CD4-positive, alpha-beta memory T cell (primary cell): ENCODE results near the gene ERAL1. TPM values are rescaled to one million over a fixed set of nuclear protein-coding genes. Genes with fewer than 3 reads are reported as not detected.
"Not testable (repeated sequence)": the region's sequence is repeated elsewhere in the genome, so short reads cannot be mapped to it uniquely, and the experiment has no call there.

Experiments used
- CTCF ChIA-PET: fragments of 350-600 bp; sonication (Branson Sonifier 250); formaldehyde crosslinking; loops from one replicate; lab custom pipeline; 2021; ENCODE audit warnings: inconsistent platforms; ENCODE audit not compliant: partially characterized antibody; lab: Charles Lee
- POLR2A ChIA-PET: fragments of 350-600 bp; sonication (Branson Sonifier 250); formaldehyde crosslinking; loops from one replicate; lab custom pipeline; 2021; ENCODE audit not compliant: partially characterized antibody; lab: Charles Lee
- DNase-seq, 5 donors: peaks; one replicate each; pipeline versions ENCODE4 v3.0.0 to v3.0.0-alpha.2; 2020 to 2022; ENCODE audit warnings: mixed read lengths in 1 of 5
- H3K27ac ChIP-seq: one replicate; pipeline ENCODE4 v1.7.0; 2013; ENCODE audit warnings: low read depth, low read length
- H3K27me3 ChIP-seq: 2 replicates; pipeline ENCODE4 v1.7.0; 2013; ENCODE audit warnings: mild to moderate bottlenecking, low read length, moderate library complexity; ENCODE audit not compliant: insufficient read depth
- H3K36me3 ChIP-seq: 2 replicates; pipeline ENCODE4 v1.7.0; 2013; ENCODE audit warnings: mild to moderate bottlenecking, low read length, moderate library complexity; ENCODE audit not compliant: insufficient read depth
- H3K4me1 ChIP-seq: 2 replicates; pipeline ENCODE4 v1.7.0; 2013; ENCODE audit warnings: mild to moderate bottlenecking, low read length, moderate library complexity; ENCODE audit not compliant: insufficient read depth
- H3K4me3 ChIP-seq, 2 donors: one replicate each; pipeline ENCODE4 v1.7.0; 2013; ENCODE audit warnings: low read length in 2 of 2, mild to moderate bottlenecking in 1 of 2
- H3K9me3 ChIP-seq, 2 donors: one replicate each; pipeline ENCODE4 v1.7.0; 2013; ENCODE audit warnings: low read length in 2 of 2, control low read depth in 1 of 2; ENCODE audit not compliant: control insufficient read depth in 1 of 2
- H3K27ac Mint-ChIP-seq, 7 donors: one replicate each; pipeline ENCODE4 v1.8.0; 2020 to 2021; ENCODE audit warnings: mixed read lengths in 7 of 7, mild to moderate bottlenecking in 6 of 7, inconsistent platforms in 3 of 7, moderate library complexity in 3 of 7
- H3K27me3 Mint-ChIP-seq, 2 donors: one replicate each; pipeline ENCODE4 v1.8.0; 2020 to 2021; ENCODE audit warnings: mixed read lengths in 2 of 2
- H3K36me3 Mint-ChIP-seq, 2 donors: one replicate each; pipeline ENCODE4 v1.8.0; 2020 to 2021; ENCODE audit warnings: mixed read lengths in 2 of 2, inconsistent platforms in 1 of 2, mild to moderate bottlenecking in 1 of 2
- H3K4me1 Mint-ChIP-seq, 4 donors: one replicate each; pipeline ENCODE4 v1.8.0; 2020 to 2021; ENCODE audit warnings: mixed read lengths in 4 of 4, mild to moderate bottlenecking in 1 of 4
- H3K4me3 Mint-ChIP-seq, 8 donors: one replicate each; pipeline ENCODE4 v1.8.0; 2020 to 2021; ENCODE audit warnings: mixed read lengths in 8 of 8, mild to moderate bottlenecking in 7 of 8, moderate library complexity in 6 of 8, inconsistent platforms in 3 of 8
- H3K9me3 Mint-ChIP-seq, 8 donors: one replicate each; pipeline ENCODE4 v1.8.0; 2020 to 2021; ENCODE audit warnings: mixed read lengths in 8 of 8, mild to moderate bottlenecking in 5 of 8, inconsistent platforms in 3 of 8, moderate library complexity in 1 of 8
- intact Hi-C: fragments of 100-400 bp; cut with micrococcal nuclease; formaldehyde crosslinking; loops from one replicate; pipeline ENCODE4 v1.15.1; 2023
- polyA plus RNA-seq, 2 donors: library from polyadenylated mRNA; unstranded; fragments of 300-500 nt; fragmentation: Illumina TruSeq; gene quantifications; one replicate each; pipeline ENCODE4 v1.2.3, GENCODE V29; 2021
- total RNA-seq, 2 experiments: library from RNA; stranded (reverse); gene quantifications; one replicate each; pipeline ENCODE4 v1.2.3, GENCODE V29; 2021

ERAL1 gene
- total and polyA plus RNA-seq, 4 experiments from 2014 or later = 23.5 to 41.7 (median 32.7) TPM

GRCh38 chr17:28900986-28901726 is 46.3 kb downstream of the ERAL1 start:
- Histone ChIP-seq H3K27me3 (no peaks in the 10 kb centered on the region), H3K36me3 (peaks cover 4% of the 10 kb centered on the region), H3K9me3 (no peaks in the 10 kb centered on the region), H3K4me1 (peaks cover 43% of the 10 kb centered on the region), H3K27ac (peak overlapping the region; percentile 76), H3K4me3 (no peak overlapping the region)
- H3K27ac Mint-ChIP-seq = peak overlapping the region in 6 of 7 donors; percentile 89 to 97 (median 92)
- peaks cover 6 to 39% of the 10 kb centered on the region in 2 donors for H3K36me3 Mint-ChIP-seq
- H3K27me3 Mint-ChIP-seq = no peaks in the 10 kb centered on the region
- H3K4me1 Mint-ChIP-seq = peaks cover 34 to 62% (median 48%) of the 10 kb centered on the region in 4 donors
- H3K4me3 Mint-ChIP-seq = peak overlapping the region; percentile 83 to 97 (median 90)
- CTCF ChIA-PET = interaction anchor here (0.8 to 4.6 kb wide), 18 partner anchors 8 to 173 kb away, joined by 3 to 48 read pairs (median 8); partner anchors contain the start of genes FAM222B, NEK8, PHF12 and TLCD1
- DNase-seq = no peak
- POLR2A ChIA-PET = interaction anchor here (0.8 to 9.9 kb wide), 11 partner anchors 10 to 174 kb away, joined by 3 to 193 read pairs (median 3); partner anchors contain the start of genes FAM222B, NEK8, PHF12 and TLCD1
- H3K9me3 Mint-ChIP-seq = no peaks in the 10 kb centered on the region
- intact Hi-C loops = no loop called here

- intact Hi-C loops = no loop called here
- peak overlapping the region; percentile 89 to 97 (median 93) for H3K27ac Mint-ChIP-seq
- Histone ChIP-seq H3K9me3 (no peaks in the 10 kb centered on the region), H3K4me1 (peaks cover 38% of the 10 kb centered on the region), H3K36me3 (peaks cover 14% of the 10 kb centered on the region), H3K27ac (peak overlapping the region; percentile 76), H3K27me3 (no peaks in the 10 kb centered on the region), H3K4me3 (peak overlapping the region; percentile 77 to 95)
- H3K27me3 Mint-ChIP-seq = no peaks in the 10 kb centered on the region
- H3K9me3 Mint-ChIP-seq = no peaks in the 10 kb centered on the region
- DNase-seq = no peak
- ChIA-PET CTCF (interaction anchor here (0.6 to 4.6 kb wide), 25 partner anchors 9 to 182 kb away, joined by 3 to 48 read pairs (median 5); partner anchors contain the start of genes FAM222B, NEK8, PHF12 and RPL23A), POLR2A (interaction anchor here (0.9 to 9.9 kb wide), 19 partner anchors 10 to 190 kb away, joined by 3 to 193 read pairs (median 6); partner anchors contain the start of genes ERAL1, FAM222B, NEK8 and PHF12)
- H3K4me3 Mint-ChIP-seq = peak overlapping the region; percentile 83 to 97 (median 90)
- H3K4me1 Mint-ChIP-seq = peaks cover 32 to 53% (median 41%) of the 10 kb centered on the region in 4 donors
- peaks cover 12 to 42% of the 10 kb centered on the region in 2 donors for H3K36me3 Mint-ChIP-seq
These were observed 47.3 kb downstream of the ERAL1 start for GRCh38 chr17:28901866-28902818.

- Mint-ChIP-seq H3K27me3 (no peaks in the 10 kb centered on the region), H3K36me3 (peaks cover 21 to 45% of the 10 kb centered on the region in 2 donors), H3K4me1 (peaks cover 31 to 50% (median 37%) of the 10 kb centered on the region in 4 donors), H3K27ac (peak within 1 kb of the TSS; percentile 89 to 97 (median 93)), H3K9me3 (no peaks in the 10 kb centered on the region), H3K4me3 (peak within 1 kb of the TSS; percentile 83 to 97 (median 90))
- DNase-seq = peak; percentile 93 to 98 (median 96)
- H3K9me3 ChIP-seq = no peaks in the 10 kb centered on the region
- H3K4me1 ChIP-seq = peaks cover 35% of the 10 kb centered on the region
- peak within 1 kb of the TSS; percentile 77 to 95 for H3K4me3 ChIP-seq
- POLR2A ChIA-PET = interaction anchor here (0.5 to 9.9 kb wide), 15 partner anchors 10 to 191 kb away, joined by 3 to 193 read pairs (median 8); partner anchors contain the start of genes ERAL1, FAM222B, NEK8 and PHF12
- H3K27ac ChIP-seq = peak within 1 kb of the TSS; percentile 76
- CTCF ChIA-PET = interaction anchor here (0.5 to 4.6 kb wide), 29 partner anchors 9 to 183 kb away, joined by 3 to 48 read pairs (median 5); partner anchors contain the start of genes FAM222B, NEK8, PHF12 and RPL23A
- peaks cover 22% of the 10 kb centered on the region for H3K36me3 ChIP-seq
- intact Hi-C loops = loop anchor here (1.0 kb wide), 8 partner anchors 13 to 175 kb away; partner anchors contain the start of genes FAM222B and NEK8
- no peaks in the 10 kb centered on the region for H3K27me3 ChIP-seq
These were observed 48.2 kb downstream of the ERAL1 start, which contains the start of gene DHRS13 for GRCh38 chr17:28902819-28903545. Gene DHRS13, minus strand, starts transcription at chr17:28903079. Its CDS starts 135 bp downstream, at chr17:28902944.

GRCh38 chr17:28903546-28903841 is 48.7 kb downstream of the ERAL1 start:
- peak overlapping the region; percentile 85 to 92 (median 88) for H3K27ac Mint-ChIP-seq
- not testable (repeated sequence) for H3K9me3 ChIP-seq, H3K9me3 Mint-ChIP-seq, DNase-seq, H3K27me3 ChIP-seq, H3K27me3 Mint-ChIP-seq, H3K4me3 ChIP-seq
- CTCF ChIA-PET = interaction anchor here (0.5 to 4.6 kb wide), 19 partner anchors 9 to 176 kb away, joined by 3 to 48 read pairs (median 4); partner anchors contain the start of genes NEK8, PHF12 and TLCD1
- H3K36me3 Mint-ChIP-seq = peaks cover 22 to 45% of the 10 kb centered on the region in 2 donors
- POLR2A ChIA-PET = interaction anchor here (0.5 to 9.9 kb wide), 10 partner anchors 9 to 183 kb away, joined by 3 to 193 read pairs (median 8); partner anchors contain the start of genes ERAL1, NEK8, PHF12 and RPL23A
- Histone ChIP-seq H3K4me1 (peaks cover 30% of the 10 kb centered on the region), H3K36me3 (peaks cover 27% of the 10 kb centered on the region), H3K27ac (peak overlapping the region; percentile 21)
- H3K4me3 Mint-ChIP-seq = peak overlapping the region; percentile 63 to 89 (median 71)
- intact Hi-C loops = loop anchor here (1.0 kb wide), 8 partner anchors 13 to 175 kb away; partner anchors contain the start of genes FAM222B and NEK8
- peaks cover 28 to 45% (median 35%) of the 10 kb centered on the region in 4 donors for H3K4me1 Mint-ChIP-seq

GRCh38 chr17:28904800-28905199 is 50.0 kb downstream of the ERAL1 start:
- H3K4me1 Mint-ChIP-seq = peaks cover 22 to 33% (median 28%) of the 10 kb centered on the region in 4 donors
- peaks cover 26% of the 10 kb centered on the region for H3K4me1 ChIP-seq
- H3K4me3 Mint-ChIP-seq = peak overlapping the region in 1 of 8 donors; percentile 20
- no peak overlapping the region for H3K27ac ChIP-seq
- H3K27me3 ChIP-seq = no peaks in the 10 kb centered on the region
- H3K4me3 ChIP-seq = no peak overlapping the region
- H3K9me3 ChIP-seq = no peaks in the 10 kb centered on the region
- no peaks in the 10 kb centered on the region for H3K27me3 Mint-ChIP-seq
- no peaks in the 10 kb centered on the region for H3K9me3 Mint-ChIP-seq
- CTCF ChIA-PET = interaction anchor here (1.1 to 4.6 kb wide), 10 partner anchors 11 to 177 kb away, joined by 3 to 48 read pairs (median 7); partner anchors contain the start of genes NEK8, PHF12 and TLCD1
- intact Hi-C loops = no loop called here
- peak overlapping the region in 6 of 7 donors; percentile 32 to 92 (median 74) for H3K27ac Mint-ChIP-seq
- H3K36me3 ChIP-seq = peaks cover 37% of the 10 kb centered on the region
- H3K36me3 Mint-ChIP-seq = peaks cover 25 to 48% of the 10 kb centered on the region in 2 donors
- DNase-seq = no peak
- POLR2A ChIA-PET = interaction anchor here (1.0 to 9.9 kb wide), 3 partner anchors 8 to 178 kb away, joined by 3 to 193 read pairs (median 26); partner anchors contain the start of genes NEK8, PHF12 and TLCD1
